ENCODE results near the gene PKN3. TPM values are rescaled to one million over a fixed set of nuclear protein-coding genes. Genes with fewer than 3 reads are reported as not detected.

The PKN3 gene
- total RNA-seq, 1 donor: 2.6 TPM

- no peak for TF ChIP-seq CTCF (IDR thresholded peaks at IDR 0.05; ENCODE audit: insufficient read depth, low read depth, low read length)
- H3K4me3 ChIP-seq (ENCODE audit: low read depth, low read length): no peak overlapping the region
- no peak for DNase-seq (ENCODE audit: low read depth)
Observed at GRCh38 chr9:128747241-128747640, 44.9 kb downstream of the PKN3 start.

GRCh38 chr9:128750926-128751595 lies 48.8 kb downstream of the PKN3 start:
- no peak for DNase-seq (ENCODE audit: low read depth)
- no peak for TF ChIP-seq CTCF (IDR thresholded peaks at IDR 0.05; ENCODE audit: insufficient read depth, low read depth, low read length)
- H3K4me3 ChIP-seq (ENCODE audit: low read depth, low read length): no peak overlapping the region

GRCh38 chr9:128753627-128754026 lies 51.3 kb downstream of the PKN3 start:
- TF ChIP-seq CTCF (IDR thresholded peaks at IDR 0.05; ENCODE audit: insufficient read depth, low read depth, low read length): no peak
- H3K4me3 ChIP-seq (ENCODE audit: low read depth, low read length): no peak overlapping the region
- no peak for DNase-seq (ENCODE audit: low read depth)

- no peak overlapping the region for H3K4me3 ChIP-seq (ENCODE audit: low read depth, low read length)
- no peak for TF ChIP-seq CTCF (IDR thresholded peaks at IDR 0.05; ENCODE audit: insufficient read depth, low read depth, low read length)
- no peak for DNase-seq (ENCODE audit: low read depth)
Observed at GRCh38 chr9:128757602-128758001, 55.3 kb downstream of the PKN3 start.

GRCh38 chr9:128762671-128763449 lies 60.6 kb downstream of the PKN3 start:
- no peak overlapping the region for H3K4me3 ChIP-seq (ENCODE audit: low read depth, low read length)
- no peak for TF ChIP-seq CTCF (IDR thresholded peaks at IDR 0.05; ENCODE audit: insufficient read depth, low read depth, low read length)
- no peak for DNase-seq (ENCODE audit: low read depth)

GRCh38 chr9:128764361-128764760 lies 62.1 kb downstream of the PKN3 start:
- no peak for TF ChIP-seq CTCF (IDR thresholded peaks at IDR 0.05; ENCODE audit: insufficient read depth, low read depth, low read length)
- DNase-seq (ENCODE audit: low read depth): no peak
- no peak overlapping the region for H3K4me3 ChIP-seq (ENCODE audit: low read depth, low read length)
